GM10266 (cell line): ENCODE results near the gene FRZB.

Source experiments
- DNase-seq: peaks from one replicate; pipeline ENCODE4 v3.0.0; 2012; ENCODE audit errors: extremely low spot score
- CTCF ChIP-seq: IDR thresholded peaks from 2 replicates; pipeline ENCODE4 v1.5.1; 2012; ENCODE audit warnings: mild to moderate bottlenecking, low read depth; ENCODE audit not compliant: control insufficient read depth, insufficient read depth; ENCODE audit errors: missing control alignments

The FRZB gene

DNA sequence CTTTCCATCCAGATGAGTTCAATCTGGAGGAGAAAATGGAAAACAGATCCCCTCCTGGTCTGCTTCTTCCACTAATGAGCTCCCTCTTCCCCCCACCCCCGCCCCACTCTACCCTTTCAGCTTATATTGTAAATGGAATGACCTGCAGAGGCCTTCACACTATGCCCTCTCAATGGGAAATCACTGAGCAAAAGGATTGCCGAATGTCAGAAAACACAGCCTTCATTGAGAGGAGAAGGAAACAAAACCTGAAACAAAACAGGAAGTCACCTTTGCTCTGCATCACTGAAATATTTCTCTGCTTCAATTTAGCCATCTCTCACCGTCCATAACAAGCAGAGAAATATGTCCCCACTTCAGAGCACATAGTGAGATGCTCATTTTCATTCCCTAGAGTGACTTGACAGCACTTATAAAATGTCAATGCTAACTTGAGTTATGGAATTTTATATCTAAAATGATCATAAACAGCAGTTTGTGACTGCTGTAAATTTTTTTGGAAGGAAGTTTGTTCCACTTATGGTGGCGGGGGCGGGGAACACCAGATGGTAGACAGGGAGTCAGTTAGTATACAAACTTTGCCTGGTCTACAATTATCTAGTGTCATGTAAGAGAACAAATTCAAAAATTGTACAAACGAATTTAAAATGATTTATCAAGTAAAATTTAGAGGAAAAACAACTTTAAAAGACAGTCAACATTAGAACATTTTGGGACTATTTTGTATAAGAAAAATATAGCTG lies 1.8 kb upstream of the FRZB start:
- TF ChIP-seq CTCF, result no peak
- no peak for DNase-seq

GRCh38 chr2:182867426-182868053 lies 1.1 kb upstream of the FRZB start:
- no peak for TF ChIP-seq CTCF
- DNase-seq, result no peak

DNA sequence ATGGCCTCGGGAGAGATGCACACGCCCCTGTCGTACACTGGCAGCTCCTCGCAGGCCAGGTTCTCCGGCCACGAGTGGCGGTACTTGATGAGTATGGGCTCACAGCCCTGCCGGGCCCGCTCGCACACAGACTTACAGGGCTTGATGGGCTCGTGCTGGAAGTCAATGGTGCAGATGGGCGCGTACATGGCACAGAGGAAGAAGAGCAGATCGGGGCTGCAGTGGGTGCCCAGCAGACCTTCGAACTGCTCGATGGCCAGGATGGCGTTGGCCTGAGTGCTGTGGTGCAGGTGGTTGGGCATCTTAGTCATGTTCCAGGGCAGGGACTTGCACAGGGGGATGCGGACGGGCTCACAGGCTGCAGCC lies 359 bp downstream of the FRZB start:
- TF ChIP-seq CTCF, result no peak
- no peak for DNase-seq

DNA sequence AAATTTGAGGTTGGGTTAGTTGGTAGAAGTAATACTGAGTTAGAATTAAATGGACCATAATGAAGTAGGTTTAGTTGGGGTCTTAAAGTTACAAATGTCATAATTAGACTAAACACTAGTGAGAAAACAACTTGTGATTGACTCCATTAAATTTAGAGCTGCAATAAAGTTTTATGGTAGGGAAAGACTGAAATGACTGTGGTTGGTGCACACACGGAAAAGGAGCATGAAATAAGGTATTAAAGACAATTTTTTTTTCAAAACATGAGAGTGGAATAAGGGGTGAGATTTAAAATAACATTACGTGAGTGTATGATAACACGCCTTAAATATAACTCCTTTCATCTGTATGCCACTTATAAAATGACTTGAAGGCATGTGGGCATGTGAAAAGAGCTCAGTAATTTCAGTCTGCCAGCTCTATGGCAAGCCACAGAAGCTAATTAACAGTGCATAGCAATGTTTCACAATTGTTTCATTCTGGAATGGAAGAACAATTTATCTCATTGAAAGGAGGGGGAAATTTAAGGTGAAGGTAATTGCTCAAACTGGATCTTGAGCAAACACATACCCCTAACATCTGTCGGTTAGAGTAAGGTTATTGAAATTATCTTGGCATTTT lies 1.4 kb downstream of the FRZB start:
- DNase-seq, result no peak
- TF ChIP-seq CTCF, result no peak

DNA sequence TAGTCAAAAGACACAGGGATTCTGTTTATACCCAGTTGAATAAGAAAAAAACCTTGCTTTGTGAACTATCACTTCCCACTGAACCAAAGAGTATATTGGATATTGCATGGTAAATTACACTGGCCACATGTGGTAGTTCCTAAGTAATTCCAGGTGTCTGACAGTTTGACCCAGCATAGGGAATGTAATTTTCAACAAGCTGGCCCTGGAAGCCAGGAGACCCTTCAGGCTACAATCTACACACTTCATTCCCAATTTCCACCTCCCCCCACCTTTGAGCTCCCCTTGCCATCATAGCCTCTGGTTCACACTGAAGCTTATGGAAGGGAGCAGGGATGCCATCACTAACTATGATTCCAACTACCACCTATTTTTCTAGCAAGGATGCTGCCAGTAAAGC lies 2.8 kb downstream of the FRZB start:
- no peak for TF ChIP-seq CTCF
- no peak for DNase-seq

DNA sequence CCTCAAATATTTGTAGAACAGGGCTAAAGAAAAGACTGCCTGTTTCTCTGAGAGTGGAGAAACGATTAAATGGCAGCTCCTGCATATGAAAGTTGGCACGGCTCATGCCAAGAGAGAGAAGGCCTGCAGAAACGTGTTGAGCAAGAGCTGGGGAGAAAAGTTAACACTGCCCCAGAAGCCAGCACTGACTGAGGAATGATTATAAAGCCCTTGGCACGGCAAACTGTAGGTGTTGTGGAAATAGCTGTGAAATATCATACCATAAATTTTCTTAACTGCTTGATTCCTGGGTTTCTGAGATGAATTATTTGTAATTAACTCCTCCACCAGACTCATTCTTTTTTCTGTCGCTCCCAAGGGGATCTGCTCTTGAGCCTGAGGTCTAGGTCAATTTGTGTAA lies 4.3 kb downstream of the FRZB start:
- no peak for DNase-seq
- no peak for TF ChIP-seq CTCF

DNA sequence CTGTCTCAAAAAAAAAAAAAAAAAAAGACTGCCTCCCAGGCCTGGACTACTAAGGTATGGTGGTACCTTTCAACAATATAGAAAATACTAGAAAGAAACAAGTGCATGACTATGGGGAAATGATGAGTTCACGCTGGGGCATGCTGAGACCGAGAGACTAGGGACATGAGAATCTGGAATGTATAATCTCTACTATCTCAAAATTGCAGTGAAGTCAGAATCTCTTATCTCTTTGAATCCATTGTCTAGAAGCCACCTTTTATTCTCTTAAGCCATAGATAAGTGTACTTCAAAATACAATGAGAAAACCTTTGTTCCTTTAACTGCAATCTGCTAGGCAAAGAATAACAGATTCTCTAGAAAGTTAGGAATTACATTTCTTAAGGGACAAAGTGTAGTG lies 5.6 kb downstream of the FRZB start:
- TF ChIP-seq CTCF, result no peak
- DNase-seq, result no peak
